ENCODE measurements around the gene TSPEAR. TPM values are rescaled to one million over a fixed set of nuclear protein-coding genes. Genes with fewer than 3 reads are reported as not detected.

TSPEAR gene
- total and polyA plus RNA-seq, 2 of the 13 experiments (the other 11 are each of a cell fraction or from before 2014, with no cell fraction given): 0.07 to 0.32 TPM

- no peak for TF ChIP-seq JARID2 (CRISPR knock-in tag; IDR thresholded peaks at IDR 0.05; ENCODE audit: insufficient replicate concordance)
- no peak for TF ChIP-seq RBM22 (optimal IDR thresholded peaks at IDR 0.05; ENCODE audit: low read length)
- TF ChIP-seq, protein P1, sequence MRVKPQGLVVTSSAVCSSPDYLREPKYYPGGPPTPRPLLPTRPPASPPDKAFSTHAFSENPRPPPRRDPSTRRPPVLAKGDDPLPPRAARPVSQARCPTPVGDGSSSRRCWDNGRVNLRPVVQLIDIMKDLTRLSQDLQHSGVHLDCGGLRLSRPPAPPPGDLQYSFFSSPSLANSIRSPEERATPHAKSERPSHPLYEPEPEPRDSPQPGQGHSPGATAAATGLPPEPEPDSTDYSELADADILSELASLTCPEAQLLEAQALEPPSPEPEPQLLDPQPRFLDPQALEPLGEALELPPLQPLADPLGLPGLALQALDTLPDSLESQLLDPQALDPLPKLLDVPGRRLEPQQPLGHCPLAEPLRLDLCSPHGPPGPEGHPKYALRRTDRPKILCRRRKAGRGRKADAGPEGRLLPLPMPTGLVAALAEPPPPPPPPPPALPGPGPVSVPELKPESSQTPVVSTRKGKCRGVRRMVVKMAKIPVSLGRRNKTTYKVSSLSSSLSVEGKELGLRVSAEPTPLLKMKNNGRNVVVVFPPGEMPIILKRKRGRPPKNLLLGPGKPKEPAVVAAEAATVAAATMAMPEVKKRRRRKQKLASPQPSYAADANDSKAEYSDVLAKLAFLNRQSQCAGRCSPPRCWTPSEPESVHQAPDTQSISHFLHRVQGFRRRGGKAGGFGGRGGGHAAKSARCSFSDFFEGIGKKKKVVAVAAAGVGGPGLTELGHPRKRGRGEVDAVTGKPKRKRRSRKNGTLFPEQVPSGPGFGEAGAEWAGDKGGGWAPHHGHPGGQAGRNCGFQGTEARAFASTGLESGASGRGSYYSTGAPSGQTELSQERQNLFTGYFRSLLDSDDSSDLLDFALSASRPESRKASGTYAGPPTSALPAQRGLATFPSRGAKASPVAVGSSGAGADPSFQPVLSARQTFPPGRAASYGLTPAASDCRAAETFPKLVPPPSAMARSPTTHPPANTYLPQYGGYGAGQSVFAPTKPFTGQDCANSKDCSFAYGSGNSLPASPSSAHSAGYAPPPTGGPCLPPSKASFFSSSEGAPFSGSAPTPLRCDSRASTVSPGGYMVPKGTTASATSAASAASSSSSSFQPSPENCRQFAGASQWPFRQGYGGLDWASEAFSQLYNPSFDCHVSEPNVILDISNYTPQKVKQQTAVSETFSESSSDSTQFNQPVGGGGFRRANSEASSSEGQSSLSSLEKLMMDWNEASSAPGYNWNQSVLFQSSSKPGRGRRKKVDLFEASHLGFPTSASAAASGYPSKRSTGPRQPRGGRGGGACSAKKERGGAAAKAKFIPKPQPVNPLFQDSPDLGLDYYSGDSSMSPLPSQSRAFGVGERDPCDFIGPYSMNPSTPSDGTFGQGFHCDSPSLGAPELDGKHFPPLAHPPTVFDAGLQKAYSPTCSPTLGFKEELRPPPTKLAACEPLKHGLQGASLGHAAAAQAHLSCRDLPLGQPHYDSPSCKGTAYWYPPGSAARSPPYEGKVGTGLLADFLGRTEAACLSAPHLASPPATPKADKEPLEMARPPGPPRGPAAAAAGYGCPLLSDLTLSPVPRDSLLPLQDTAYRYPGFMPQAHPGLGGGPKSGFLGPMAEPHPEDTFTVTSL (CRISPR knock-in tag; IDR thresholded peaks at IDR 0.05; ENCODE audit: borderline replicate concordance): 0 out of 2 replicates have a peak, but pooled peaks have one; percentile 33
- peak; percentile 64 for TF ChIP-seq MEF2D (CRISPR knock-in tag; IDR thresholded peaks at IDR 0.05)
- no peak for TF ChIP-seq ZFP36L2 (CRISPR knock-in tag; IDR thresholded peaks at IDR 0.05)
- TF ChIP-seq MATR3 (CRISPR knock-in tag; IDR thresholded peaks at IDR 0.05): no peak
- no peak for TF ChIP-seq ZFP41 (CRISPR knock-in tag; IDR thresholded peaks at IDR 0.05; ENCODE audit: borderline replicate concordance)
- no peak for TF ChIP-seq ZIK1 (CRISPR knock-in tag; IDR thresholded peaks at IDR 0.05; ENCODE audit: borderline replicate concordance, low read depth)
- no peak for TF ChIP-seq REXO4 (CRISPR knock-in tag; IDR thresholded peaks at IDR 0.05; ENCODE audit: borderline replicate concordance)
- TF ChIP-seq ZNF619 (CRISPR knock-in tag; IDR thresholded peaks at IDR 0.05): no peak
- no peak for TF ChIP-seq PAF1 (CRISPR knock-in tag; IDR thresholded peaks at IDR 0.05)
- TF ChIP-seq ZNF530 (CRISPR knock-in tag; IDR thresholded peaks at IDR 0.05; ENCODE audit: low read depth): no peak
- TF ChIP-seq RARA (CRISPR knock-in tag; IDR thresholded peaks at IDR 0.05): peak; percentile 56
- peak; percentile 62; the same call in 1 of the 2 replicates for TF ChIP-seq SIN3A (IDR thresholded peaks at IDR 0.05; ENCODE audit: borderline replicate concordance, low read depth, low read length)
- TF ChIP-seq, protein P2, sequence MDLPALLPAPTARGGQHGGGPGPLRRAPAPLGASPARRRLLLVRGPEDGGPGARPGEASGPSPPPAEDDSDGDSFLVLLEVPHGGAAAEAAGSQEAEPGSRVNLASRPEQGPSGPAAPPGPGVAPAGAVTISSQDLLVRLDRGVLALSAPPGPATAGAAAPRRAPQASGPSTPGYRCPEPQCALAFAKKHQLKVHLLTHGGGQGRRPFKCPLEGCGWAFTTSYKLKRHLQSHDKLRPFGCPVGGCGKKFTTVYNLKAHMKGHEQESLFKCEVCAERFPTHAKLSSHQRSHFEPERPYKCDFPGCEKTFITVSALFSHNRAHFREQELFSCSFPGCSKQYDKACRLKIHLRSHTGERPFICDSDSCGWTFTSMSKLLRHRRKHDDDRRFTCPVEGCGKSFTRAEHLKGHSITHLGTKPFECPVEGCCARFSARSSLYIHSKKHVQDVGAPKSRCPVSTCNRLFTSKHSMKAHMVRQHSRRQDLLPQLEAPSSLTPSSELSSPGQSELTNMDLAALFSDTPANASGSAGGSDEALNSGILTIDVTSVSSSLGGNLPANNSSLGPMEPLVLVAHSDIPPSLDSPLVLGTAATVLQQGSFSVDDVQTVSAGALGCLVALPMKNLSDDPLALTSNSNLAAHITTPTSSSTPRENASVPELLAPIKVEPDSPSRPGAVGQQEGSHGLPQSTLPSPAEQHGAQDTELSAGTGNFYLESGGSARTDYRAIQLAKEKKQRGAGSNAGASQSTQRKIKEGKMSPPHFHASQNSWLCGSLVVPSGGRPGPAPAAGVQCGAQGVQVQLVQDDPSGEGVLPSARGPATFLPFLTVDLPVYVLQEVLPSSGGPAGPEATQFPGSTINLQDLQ (CRISPR knock-in tag; IDR thresholded peaks at IDR 0.05): no peak
- TF ChIP-seq MLXIP (CRISPR knock-in tag; IDR thresholded peaks at IDR 0.05; ENCODE audit: borderline replicate concordance): no peak
- no peak; the same call in 1 of the 2 replicates for TF ChIP-seq KLF13 (CRISPR knock-in tag; IDR thresholded peaks at IDR 0.05)
- TF ChIP-seq ZNF598 (CRISPR knock-in tag; IDR thresholded peaks at IDR 0.05; ENCODE audit: borderline replicate concordance): no peak; the same call in 1 of the 2 replicates
These were observed 228.6 kb downstream of the TSPEAR start (continued) for GRCh38 chr21:44482581-44483287.
